Iris pigment epithelial cell (primary cell): Measurements from ENCODE around the gene CDKN2AIP.
"Not testable (repeated sequence)": the region's sequence is repeated elsewhere in the genome, so short reads cannot be mapped to it uniquely, and the experiment has no call there.

Experiments used
- DNase-seq: peaks from one replicate; pipeline ENCODE4 v3.0.0-alpha.2; 2011; ENCODE audit warnings: low read depth

Gene CDKN2AIP

DNA sequence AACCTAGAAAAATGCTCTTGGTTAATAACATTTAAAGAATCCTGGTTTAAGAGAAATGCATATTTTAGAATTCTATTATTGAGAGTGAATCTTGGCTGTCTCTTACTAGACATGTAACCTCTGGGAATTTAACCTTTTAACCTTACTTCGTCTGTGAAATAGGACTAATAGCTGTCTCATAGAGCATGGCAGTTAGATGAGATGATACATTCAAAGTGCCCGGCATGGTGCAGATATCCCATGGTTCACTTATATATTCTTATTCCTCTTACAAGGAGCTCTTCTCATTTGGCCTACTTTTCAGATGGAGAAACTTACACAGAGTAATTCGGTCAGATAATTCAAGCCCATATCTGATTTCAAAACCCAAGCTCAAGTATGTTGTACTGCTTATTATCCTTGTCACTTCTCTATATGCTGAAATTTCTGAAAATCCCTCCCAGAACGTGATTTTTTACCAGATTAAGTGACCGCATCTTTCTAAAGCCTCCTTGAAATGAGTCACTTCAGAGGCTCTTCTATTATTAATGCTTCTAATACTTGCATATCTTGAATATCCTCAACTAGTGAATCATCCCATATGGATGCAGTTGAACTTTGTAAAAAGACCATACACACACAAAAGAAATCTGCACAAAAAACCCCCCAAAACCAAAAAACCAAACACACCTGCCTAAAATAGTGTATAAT, 4.9 kb downstream of the CDKN2AIP start:
- DNase-seq = peak; percentile 96

DNA sequence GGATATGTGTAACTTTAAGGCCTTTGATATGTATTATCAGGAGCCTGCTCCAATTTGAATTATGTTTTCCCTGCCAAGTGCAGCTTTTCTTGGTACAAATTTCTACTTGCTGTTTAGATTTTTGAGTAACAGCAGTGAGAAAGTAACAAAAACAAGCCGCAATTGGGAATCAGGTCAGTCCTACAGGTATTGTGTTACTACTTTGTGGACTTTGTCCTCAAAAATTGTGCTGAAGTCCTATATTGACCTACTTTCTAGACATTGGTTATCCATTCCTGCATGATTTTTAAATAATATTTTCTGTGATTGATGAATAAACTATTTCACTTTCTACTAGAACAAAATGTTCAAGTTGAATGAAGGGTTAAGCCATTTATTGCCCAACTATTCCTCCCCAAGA, 5.7 kb downstream of the CDKN2AIP start:
- DNase-seq = peak; percentile 4

GRCh38 chr4:183455431-183456195, 11.2 kb downstream of the CDKN2AIP start:
- DNase-seq = peak; percentile 3

- DNase-seq = no peak
Measured at GRCh38 chr4:183458005-183458404, 13.6 kb downstream of the CDKN2AIP start.

- not testable (repeated sequence) for DNase-seq
Measured at GRCh38 chr4:183463903-183464619, 19.6 kb downstream of the CDKN2AIP start.

DNA sequence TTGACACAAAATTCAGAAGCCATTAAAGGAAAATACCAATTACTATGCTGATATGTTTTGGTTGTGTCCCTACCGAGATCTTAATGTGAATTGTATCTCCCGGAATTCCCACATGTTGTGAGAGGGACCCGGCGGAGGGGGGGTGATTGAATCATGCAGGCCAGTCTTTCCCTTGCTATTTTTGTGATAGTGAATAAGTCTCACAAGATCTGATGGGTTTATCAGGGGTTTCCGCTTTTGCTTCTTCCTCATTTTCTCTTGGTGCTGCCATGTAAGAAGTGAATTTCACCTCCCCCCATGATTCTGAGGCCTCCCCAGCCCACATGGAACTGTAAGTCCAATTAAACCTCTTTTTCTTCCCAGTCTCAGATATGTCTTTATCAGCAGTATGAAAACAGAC, 21.4 kb downstream of the CDKN2AIP start:
- not testable (repeated sequence) for DNase-seq

GRCh38 chr4:183467246-183467645, 22.8 kb downstream of the CDKN2AIP start:
- no peak for DNase-seq

DNA sequence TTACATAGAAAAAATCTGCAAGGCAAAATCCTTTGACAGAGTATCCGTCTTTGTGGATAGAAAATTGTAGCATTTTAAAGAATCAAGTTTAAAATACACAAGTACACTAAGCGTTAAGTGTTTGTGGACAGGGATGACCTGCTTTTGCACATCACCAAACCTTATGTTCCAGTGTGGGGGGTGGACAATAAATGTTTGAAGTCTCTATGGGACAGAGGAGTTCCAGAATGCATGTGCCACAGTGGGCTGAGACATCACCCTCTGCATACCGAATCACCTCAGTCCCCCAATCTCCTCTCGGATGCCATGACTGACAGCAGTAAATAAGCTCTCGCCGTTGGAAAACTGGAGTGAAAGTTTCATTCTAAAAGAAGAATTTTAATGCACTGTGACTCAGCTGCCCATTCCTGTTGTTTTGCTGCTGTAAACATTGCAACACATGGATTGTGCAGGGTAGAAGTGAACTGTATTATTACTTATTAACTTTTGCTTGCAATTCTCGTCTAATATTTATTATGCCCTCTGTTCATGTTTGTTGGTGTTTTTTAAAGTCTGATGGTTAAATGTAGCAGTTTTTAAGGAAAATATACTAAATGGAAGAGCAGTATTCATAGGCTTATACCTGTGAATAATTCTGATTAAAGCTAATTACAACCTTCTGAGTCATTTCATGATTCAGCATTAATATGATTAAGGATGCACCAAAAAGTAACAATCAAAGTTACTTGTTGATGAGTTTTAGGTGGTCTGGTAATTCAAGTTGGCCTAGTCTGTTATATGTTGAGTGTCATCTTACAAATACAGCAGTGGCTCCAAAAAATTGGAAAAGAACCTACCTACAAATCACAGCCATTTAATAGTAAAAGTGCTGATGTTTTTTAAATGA, 24.0 kb downstream of the CDKN2AIP start:
- DNase-seq = peak; percentile 73

GRCh38 chr4:183469285-183469684, 24.8 kb downstream of the CDKN2AIP start:
- DNase-seq = no peak

DNA sequence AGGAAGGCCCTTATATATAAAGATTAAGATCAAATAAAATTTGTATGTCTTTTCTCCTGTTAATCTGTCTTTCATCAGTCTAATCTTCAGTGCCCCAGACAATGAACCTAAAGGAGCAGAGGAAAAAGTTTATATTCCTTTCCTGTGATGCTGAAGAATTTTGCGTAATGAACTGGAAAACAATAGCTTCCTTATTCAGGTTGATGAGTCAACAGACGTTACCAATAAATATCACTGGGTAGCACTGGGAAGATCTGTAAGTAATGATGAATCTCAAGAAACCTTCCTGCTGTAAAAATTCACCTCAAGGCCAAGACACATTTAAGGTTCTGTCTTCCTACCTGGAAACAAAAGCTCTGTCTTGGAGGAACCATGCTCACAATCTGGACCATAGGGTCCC, 25.5 kb downstream of the CDKN2AIP start:
- peak; percentile 21 for DNase-seq

DNA sequence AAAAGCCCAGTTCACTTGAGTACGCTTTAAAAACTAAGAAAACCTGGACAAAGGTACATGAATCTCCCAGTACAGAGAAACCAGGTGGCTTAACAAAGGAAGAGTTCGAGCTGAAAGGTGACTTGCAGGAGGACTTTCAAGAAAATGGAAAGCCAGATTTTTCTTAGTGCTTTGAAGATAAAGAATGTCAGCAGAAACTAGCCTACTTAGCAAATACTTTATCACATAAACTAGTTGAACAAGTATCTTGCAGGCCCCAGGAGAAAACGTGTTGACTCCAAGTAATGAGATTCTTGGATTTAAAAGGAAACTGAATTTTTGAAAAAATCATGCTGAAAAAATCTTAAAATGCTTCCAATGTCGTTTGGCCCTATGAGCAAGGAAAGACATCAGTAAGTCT, 26.4 kb downstream of the CDKN2AIP start:
- DNase-seq = no peak

DNA sequence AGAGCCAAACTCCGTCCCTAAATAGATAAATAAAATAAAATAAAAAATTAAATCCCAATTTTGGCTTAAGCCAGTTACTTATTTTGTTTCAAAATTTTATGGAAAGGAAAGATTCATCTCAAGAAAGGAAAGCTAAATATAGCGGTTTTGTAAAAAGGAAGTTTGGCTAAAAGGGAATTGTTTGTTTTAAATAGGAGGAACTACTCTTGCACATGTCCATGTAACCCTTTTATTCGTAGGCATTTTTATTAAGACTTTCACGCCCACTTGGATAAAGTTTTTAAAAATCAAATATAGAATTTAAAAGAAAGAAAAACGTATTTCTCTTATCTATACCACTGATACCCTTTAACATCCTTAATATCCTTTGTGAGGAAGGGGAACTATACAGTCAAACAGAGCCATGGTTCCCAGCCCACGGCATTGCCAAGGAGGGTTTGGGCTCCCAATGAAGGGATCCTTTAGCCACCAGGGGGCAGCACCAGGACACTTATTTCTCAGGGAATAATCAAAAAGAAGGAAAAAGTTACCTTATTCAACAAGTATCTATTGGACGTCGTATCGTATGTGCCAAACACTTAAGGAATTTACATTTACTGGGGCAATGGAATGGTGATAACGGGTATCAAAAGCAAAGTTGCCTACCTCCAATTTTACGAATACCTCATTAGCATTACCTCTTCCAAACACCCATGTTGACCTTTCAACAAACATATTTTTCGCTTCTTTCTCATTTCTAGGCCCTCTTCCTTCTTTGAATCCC, 27.7 kb downstream of the CDKN2AIP start:
- peak; percentile 68 for DNase-seq

GRCh38 chr4:183478123-183478522, 33.7 kb downstream of the CDKN2AIP start:
- DNase-seq = peak; percentile 24

GRCh38 chr4:183478926-183479325, 34.5 kb downstream of the CDKN2AIP start:
- no peak for DNase-seq

DNA sequence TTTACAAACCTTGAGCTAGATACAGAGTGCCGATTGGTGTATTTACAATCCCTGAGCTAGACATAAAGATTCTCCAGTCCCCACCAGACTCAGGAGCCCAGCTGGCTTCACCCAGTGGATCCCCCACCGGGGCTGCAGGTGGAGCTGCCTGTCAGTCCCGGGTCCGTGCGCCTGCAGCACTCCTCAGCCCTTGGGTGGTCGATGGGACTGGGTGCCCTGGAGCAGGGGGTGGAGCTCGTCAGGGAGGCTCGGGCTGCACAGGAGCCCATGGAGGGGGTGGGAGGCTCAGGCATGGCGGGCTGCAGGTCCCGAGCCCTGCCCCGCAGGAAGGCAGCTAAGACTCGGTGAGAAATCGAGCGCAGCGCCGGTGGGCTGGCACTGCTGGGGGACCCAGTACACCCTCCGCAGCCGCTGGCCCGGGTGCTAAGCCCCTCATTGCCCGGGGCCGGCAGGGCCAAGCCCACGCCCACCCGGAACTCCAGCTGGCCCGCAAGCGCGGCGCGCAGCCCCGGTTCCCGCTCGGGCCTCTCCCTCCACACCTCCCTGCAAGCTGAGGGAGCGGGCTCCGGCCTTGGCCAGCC, 38.2 kb downstream of the CDKN2AIP start:
- not testable (repeated sequence) for DNase-seq

DNA sequence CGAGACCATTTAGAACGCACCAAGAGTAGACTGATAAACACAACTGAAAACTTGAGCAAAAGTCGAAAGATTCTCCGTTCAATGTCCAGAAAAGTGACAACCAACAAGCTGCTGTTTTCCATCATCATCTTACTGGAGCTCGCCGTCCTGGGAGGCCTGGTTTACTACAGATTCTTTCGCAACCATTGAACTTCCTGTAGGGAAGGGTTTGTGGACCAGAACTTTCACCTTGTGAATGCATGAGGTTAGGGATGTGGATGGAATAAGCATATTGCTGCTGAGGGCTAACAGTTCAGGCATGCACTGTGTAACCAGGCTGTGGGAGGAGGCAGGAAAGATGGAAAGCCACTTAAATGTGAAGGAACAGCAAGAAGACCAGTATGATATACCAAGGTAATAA, 39.6 kb downstream of the CDKN2AIP start:
- DNase-seq = no peak

- no peak for DNase-seq
Measured at GRCh38 chr4:183485411-183486160, 41.1 kb downstream of the CDKN2AIP start.

DNA sequence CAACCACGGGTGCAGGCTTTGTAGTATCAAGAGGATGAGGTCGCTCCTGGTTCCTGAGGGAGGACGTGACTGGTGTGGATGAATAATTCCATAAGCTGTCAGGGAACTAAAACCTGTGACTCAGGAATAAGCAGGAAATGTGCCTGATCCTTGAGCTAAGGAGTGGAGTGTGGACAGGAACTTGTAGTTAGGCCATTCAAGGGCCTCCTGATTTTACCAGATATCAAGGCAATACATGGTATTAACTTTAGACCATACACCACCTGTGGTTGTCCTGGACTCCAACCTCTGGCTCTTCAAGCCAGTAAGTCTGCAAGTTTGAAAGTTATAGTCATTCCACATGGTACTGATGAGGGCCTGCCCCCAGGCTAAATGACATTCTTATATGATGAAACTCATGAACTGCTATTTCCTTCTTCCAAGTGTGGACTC, 48.4 kb downstream of the CDKN2AIP start:
- peak; percentile 62 for DNase-seq

- DNase-seq = no peak
Measured at GRCh38 chr4:183493246-183493645, 48.8 kb downstream of the CDKN2AIP start.

GRCh38 chr4:183495184-183495583, 50.7 kb downstream of the CDKN2AIP start:
- no peak for DNase-seq
